GM12874 (cell line): ENCODE data around the gene DUSP5.

Experiments
- CTCF ChIP-seq: IDR thresholded peaks from 2 replicates; pipeline ENCODE4 v1.5.1; 2011; ENCODE audit warnings: low read depth, mild to moderate bottlenecking, control low read depth, low read length, moderate library complexity; ENCODE audit not compliant: insufficient read depth

DUSP5 gene

GRCh38 chr10:110492069-110492822 lies 5.5 kb upstream of the DUSP5 start:
- TF ChIP-seq CTCF, result no peak

DNA sequence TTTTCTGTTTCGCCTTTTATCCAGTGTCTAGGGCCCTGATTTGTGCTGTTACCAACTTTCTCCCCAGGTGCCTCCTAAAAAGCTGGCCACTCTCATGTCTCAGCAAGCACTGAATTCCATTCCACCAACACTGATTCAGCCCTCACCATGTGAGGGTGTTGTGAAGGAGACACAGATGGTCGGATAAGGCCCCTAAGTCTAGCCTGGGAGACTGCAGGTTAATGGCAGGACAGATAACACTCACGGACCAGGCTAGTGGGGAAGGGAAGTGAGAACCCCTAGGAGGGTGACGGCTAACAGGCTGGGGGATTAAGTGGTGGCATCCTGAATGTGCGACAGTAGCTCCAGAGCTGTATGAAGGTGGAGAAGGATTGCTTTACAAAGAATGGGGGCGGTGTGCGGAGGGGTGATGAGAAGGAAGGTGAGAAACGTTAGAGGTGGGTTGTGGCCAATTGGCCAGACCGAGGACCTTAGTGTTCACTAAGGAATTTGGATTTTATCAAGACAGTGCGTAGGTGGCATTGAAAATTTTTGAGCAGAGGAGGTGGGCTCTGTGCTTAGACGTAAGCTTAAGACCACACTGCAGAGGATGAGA lies 3.8 kb upstream of the DUSP5 start:
- TF ChIP-seq CTCF, result no peak

GRCh38 chr10:110494532-110494931 lies 3.2 kb upstream of the DUSP5 start:
- no peak for TF ChIP-seq CTCF

- no peak for TF ChIP-seq CTCF
These were observed 1.8 kb upstream of the DUSP5 start for GRCh38 chr10:110495731-110496552.

GRCh38 chr10:110496553-110497437 lies 912 bp upstream of the DUSP5 start:
- no peak for TF ChIP-seq CTCF

- TF ChIP-seq CTCF, result no peak
These were observed 627 bp downstream of the DUSP5 start for GRCh38 chr10:110498087-110498981.
